PFSK-1 (cell line): ENCODE data around the gene PLK3.

Experiments
- FOXP2 ChIP-seq: optimal IDR thresholded peaks from 2 replicates; pipeline ENCODE3; 2011; ENCODE audit warnings: borderline replicate concordance, control low read depth, inconsistent platforms; ENCODE audit not compliant: insufficient read depth; ENCODE audit errors: extremely low read length, extremely low read depth
- POLR2AphosphoS5 ChIP-seq: IDR thresholded peaks from 2 replicates; pipeline ENCODE4 v1.6.1; 2012; ENCODE audit warnings: low read depth, mild to moderate bottlenecking, control low read depth, low read length, moderate library complexity
- SIN3A ChIP-seq: IDR thresholded peaks from 2 replicates; pipeline ENCODE4 v1.6.1; 2012; ENCODE audit warnings: mild to moderate bottlenecking, low read length, moderate library complexity, borderline replicate concordance; ENCODE audit not compliant: insufficient read depth
- TAF1 ChIP-seq: IDR thresholded peaks from 2 replicates; pipeline ENCODE4 v1.6.1; 2012; ENCODE audit warnings: low read length, control low read depth, borderline replicate concordance; ENCODE audit not compliant: insufficient read depth
- TF ChIP-seq, protein P1 (sequence below), 2 experiments: IDR thresholded peaks; 2 replicates each; pipeline versions ENCODE4 v1.6.1 to v1.8.0; 2011 to 2012; ENCODE audit warnings: low read depth in 2 of 2, low read length in 2 of 2, control low read depth in 1 of 2, inconsistent platforms in 1 of 2, mild to moderate bottlenecking in 1 of 2, moderate library complexity in 1 of 2; ENCODE audit not compliant: insufficient read depth in 1 of 2

PLK3 gene

GRCh38 chr1:44778705-44779576 lies 21.2 kb upstream of the PLK3 start:
- TF ChIP-seq TAF1 (no peak), POLR2AphosphoS5 (peak; percentile 65)

DNA sequence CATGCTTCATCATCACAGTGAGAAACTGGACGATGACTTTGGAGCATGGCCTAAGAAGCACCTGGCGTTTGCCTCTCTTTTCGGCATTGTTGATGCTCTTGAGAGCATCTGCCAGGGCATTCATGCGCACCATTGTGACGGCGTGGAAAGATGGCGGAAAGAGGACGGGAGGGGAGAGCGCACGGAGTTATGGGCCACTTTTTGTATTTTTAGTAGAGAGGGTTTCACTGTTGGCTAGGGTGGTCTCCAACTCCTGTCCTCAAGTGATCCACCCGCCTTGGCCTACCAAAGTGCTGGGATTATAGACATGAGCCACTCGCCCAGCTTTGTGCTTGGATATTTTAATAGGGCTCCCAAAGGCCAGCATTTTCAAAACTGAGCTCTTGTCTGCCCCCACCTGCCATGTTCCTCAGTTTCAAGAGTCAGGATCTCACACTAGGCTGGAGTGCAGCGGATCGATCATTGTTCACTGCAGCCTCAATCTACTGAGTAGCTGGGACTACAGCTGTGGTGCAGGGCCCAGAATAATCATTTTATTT lies 19.5 kb upstream of the PLK3 start:
- TF ChIP-seq POLR2AphosphoS5 (peak; percentile 62; the same call in 1 of the 2 replicates), FOXP2 (no peak), SIN3A (no peak), TAF1 (no peak)
- TF ChIP-seq, protein P1, sequence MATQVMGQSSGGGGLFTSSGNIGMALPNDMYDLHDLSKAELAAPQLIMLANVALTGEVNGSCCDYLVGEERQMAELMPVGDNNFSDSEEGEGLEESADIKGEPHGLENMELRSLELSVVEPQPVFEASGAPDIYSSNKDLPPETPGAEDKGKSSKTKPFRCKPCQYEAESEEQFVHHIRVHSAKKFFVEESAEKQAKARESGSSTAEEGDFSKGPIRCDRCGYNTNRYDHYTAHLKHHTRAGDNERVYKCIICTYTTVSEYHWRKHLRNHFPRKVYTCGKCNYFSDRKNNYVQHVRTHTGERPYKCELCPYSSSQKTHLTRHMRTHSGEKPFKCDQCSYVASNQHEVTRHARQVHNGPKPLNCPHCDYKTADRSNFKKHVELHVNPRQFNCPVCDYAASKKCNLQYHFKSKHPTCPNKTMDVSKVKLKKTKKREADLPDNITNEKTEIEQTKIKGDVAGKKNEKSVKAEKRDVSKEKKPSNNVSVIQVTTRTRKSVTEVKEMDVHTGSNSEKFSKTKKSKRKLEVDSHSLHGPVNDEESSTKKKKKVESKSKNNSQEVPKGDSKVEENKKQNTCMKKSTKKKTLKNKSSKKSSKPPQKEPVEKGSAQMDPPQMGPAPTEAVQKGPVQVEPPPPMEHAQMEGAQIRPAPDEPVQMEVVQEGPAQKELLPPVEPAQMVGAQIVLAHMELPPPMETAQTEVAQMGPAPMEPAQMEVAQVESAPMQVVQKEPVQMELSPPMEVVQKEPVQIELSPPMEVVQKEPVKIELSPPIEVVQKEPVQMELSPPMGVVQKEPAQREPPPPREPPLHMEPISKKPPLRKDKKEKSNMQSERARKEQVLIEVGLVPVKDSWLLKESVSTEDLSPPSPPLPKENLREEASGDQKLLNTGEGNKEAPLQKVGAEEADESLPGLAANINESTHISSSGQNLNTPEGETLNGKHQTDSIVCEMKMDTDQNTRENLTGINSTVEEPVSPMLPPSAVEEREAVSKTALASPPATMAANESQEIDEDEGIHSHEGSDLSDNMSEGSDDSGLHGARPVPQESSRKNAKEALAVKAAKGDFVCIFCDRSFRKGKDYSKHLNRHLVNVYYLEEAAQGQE (IDR thresholded peaks at IDR 0.05; ENCODE audit: insufficient read depth in 1 of 2, low read depth in 2 of 2, low read length in 2 of 2): no peak

GRCh38 chr1:44783697-44784093 lies 16.5 kb upstream of the PLK3 start:
- TF ChIP-seq TAF1 (no peak), FOXP2 (no peak), SIN3A (no peak), POLR2AphosphoS5 (no peak)
- TF ChIP-seq, protein P1 (IDR thresholded peaks at IDR 0.05; ENCODE audit: insufficient read depth in 1 of 2, low read depth in 2 of 2, low read length in 2 of 2): no peak

DNA sequence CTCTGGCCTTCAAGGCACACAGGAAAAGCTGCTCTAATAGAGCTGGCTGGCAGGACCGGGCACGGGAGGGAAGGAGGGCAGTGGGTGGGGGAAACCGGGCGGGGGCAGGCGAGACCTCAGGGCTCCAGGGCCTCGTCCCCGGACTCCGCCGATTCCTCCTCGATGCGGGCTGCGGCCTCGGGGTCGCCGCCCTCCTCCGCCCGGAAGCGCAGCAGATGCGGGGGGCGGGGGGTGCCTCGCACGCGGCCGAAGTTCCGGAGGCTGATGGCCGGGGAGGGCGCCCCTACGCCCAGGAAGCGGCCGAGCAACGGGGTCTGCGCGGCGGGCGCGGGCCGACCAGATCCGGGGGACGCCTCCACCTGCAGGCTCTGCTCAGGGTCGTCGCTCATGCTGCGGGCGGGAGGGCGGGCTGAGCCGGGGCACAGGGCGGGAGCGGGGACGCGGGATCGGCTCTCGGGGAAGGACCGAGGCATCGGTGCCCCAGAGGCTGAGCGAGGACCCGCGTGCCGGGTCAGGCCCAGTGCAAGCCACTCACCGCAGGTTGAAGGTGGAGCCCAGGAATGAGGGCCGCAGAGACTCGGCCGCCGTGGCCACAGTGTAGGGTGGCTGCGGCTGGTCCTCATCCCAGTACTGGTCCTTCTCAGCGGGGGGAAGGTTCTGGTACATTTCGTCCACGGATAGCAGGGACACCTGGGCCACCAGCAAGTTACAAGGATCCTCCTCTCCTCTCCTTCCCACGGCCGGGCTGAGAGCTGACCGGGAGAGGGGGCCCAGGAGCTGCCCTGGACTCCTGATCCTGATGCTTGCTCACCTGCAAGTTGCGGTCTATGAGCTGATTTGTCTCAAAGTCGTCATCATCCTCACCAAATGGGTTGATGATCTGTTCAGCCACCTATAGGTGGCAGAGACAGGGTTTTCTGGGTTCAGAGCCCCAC lies 15.8 kb upstream of the PLK3 start:
- no peak for TF ChIP-seq TAF1
- TF ChIP-seq POLR2AphosphoS5: no peak
- TF ChIP-seq SIN3A: no peak
- TF ChIP-seq, protein P1 (IDR thresholded peaks at IDR 0.05; ENCODE audit: insufficient read depth in 1 of 2, low read depth in 2 of 2, low read length in 2 of 2): no peak
- TF ChIP-seq FOXP2: no peak

DNA sequence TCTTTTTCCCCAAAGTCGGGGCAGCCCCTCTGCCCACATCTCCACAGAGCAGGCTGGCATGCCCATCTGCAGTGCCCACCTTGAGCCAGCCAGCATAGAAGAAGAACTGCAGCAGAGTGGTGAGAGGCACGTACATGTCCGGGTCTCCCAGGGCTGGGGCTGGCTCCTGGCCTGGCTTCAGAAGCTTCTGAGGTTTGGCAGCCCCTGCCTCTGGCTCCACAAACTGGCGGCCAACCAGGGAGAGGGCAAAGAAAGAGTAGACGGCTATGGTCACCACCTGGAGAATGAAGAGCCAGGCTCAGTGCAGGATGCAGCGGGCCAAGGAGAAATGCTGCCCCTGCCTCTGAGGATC lies 15.2 kb upstream of the PLK3 start:
- TF ChIP-seq TAF1 (no peak), POLR2AphosphoS5 (no peak), SIN3A (no peak), FOXP2 (no peak)
- TF ChIP-seq, protein P1 (IDR thresholded peaks at IDR 0.05; ENCODE audit: insufficient read depth in 1 of 2, low read depth in 2 of 2, low read length in 2 of 2): no peak
